H1 (cell line): ENCODE data around the gene CCL22. TPM values are rescaled to one million over a fixed set of nuclear protein-coding genes. Genes with fewer than 3 reads are reported as not detected.

ENCODE experiments used
- CTCF ChIA-PET: fragments of 300-600 bp; sonication (Branson Sonifier 250); formaldehyde crosslinking; loops from one replicate; lab custom pipeline; 2021; ENCODE audit not compliant: partially characterized antibody; lab: Charles Lee
- POLR2A ChIA-PET: fragments of 300-600 bp; sonication (Branson Sonifier 250); formaldehyde crosslinking; loops from one replicate; lab custom pipeline; 2021; ENCODE audit warnings: inconsistent platforms; ENCODE audit not compliant: partially characterized antibody; lab: Charles Lee
- DNase-seq, 2 experiments: peaks; one replicate each; pipeline versions ENCODE4 v3.0.0 to v3.0.0-alpha.2; 2010 to 2022; ENCODE audit warnings: low spot score in 2 of 2, low read depth in 1 of 2, mixed read lengths in 1 of 2
- FAIRE-seq: peaks from 2 replicates; lab custom pipeline; 2011; peaks lifted over from hg19 to GRCh38; lab: Jason Lieb, UNC
- H2AFZ ChIP-seq: 2 replicates; pipeline ENCODE4 v1.8.1; 2012; ENCODE audit warnings: low read length, inconsistent platforms
- H2AK5ac ChIP-seq: 2 replicates; pipeline ENCODE4 v1.6.1; 2013; ENCODE audit warnings: low read depth, low read length
- H2BK120ac ChIP-seq: replicated peaks from 2 replicates; pipeline ENCODE3; 2013; ENCODE audit warnings: low read depth, low read length, inconsistent platforms
- H2BK12ac ChIP-seq: 2 replicates; pipeline ENCODE4 v1.6.1; 2013; ENCODE audit warnings: low read depth, low read length
- H2BK15ac ChIP-seq: 2 replicates; pipeline ENCODE4 v1.6.1; 2013; ENCODE audit warnings: low read length
- H2BK20ac ChIP-seq: 2 replicates; pipeline ENCODE4 v1.6.1; 2013; ENCODE audit warnings: low read length
- H2BK5ac ChIP-seq: 2 replicates; pipeline ENCODE4 v1.6.1; 2013; ENCODE audit warnings: low read depth, low read length
- H3K14ac ChIP-seq: 2 replicates; pipeline ENCODE4 v1.6.1; 2013; ENCODE audit warnings: inconsistent platforms; ENCODE audit not compliant: insufficient read length
- H3K18ac ChIP-seq: 2 replicates; pipeline ENCODE4 v1.6.1; 2013; ENCODE audit warnings: low read length; ENCODE audit errors: extremely low read depth
- H3K23ac ChIP-seq: 2 replicates; pipeline ENCODE4 v1.6.1; 2013; ENCODE audit warnings: inconsistent platforms; ENCODE audit not compliant: insufficient read length
- H3K23me2 ChIP-seq: 2 replicates; pipeline ENCODE4 v1.6.1; 2013; ENCODE audit warnings: low read depth, low read length
- H3K27ac ChIP-seq: 2 replicates; pipeline ENCODE4 v1.6.1; 2011; ENCODE audit warnings: low read depth, low read length, inconsistent platforms
- H3K27me3 ChIP-seq, 4 experiments: replicated peaks in 1 of 4; 1 replicate in 1 of 4; 2 replicates in 3 of 4; pipeline versions ENCODE4 v1.6.1 to v1.8.1; 2011 to 2013; ENCODE audit warnings: low read length in 3 of 4, mild to moderate bottlenecking in 3 of 4, inconsistent platforms in 2 of 4, mixed read lengths in 2 of 4, moderate library complexity in 1 of 4; ENCODE audit not compliant: control insufficient read depth in 3 of 4, insufficient read depth in 3 of 4; ENCODE audit errors: extremely low read depth in 1 of 4
- H3K36me3 ChIP-seq, 4 experiments: 2 replicates each; pipeline versions ENCODE4 v1.6.1 to v1.8.1; 2011 to 2013; ENCODE audit warnings: mild to moderate bottlenecking in 4 of 4, low read length in 3 of 4, moderate library complexity in 2 of 4, control low read depth in 1 of 4, inconsistent platforms in 1 of 4; ENCODE audit not compliant: insufficient read depth in 4 of 4, control insufficient read depth in 2 of 4
- H3K4ac ChIP-seq: replicated peaks from 2 replicates; pipeline ENCODE3; 2013; ENCODE audit warnings: low read length, low read depth, mixed read lengths, inconsistent platforms; ENCODE audit not compliant: insufficient read length
- H3K4me1 ChIP-seq, 4 experiments: replicated peaks in 1 of 4; 1 replicate in 1 of 4; 2 replicates in 3 of 4; pipeline versions ENCODE4 v1.6.1 to v1.8.1; 2011 to 2013; ENCODE audit warnings: low read length in 3 of 4, inconsistent platforms in 2 of 4, mixed read lengths in 1 of 4; ENCODE audit not compliant: insufficient read depth in 4 of 4, control insufficient read depth in 3 of 4
- H3K4me2 ChIP-seq, 2 experiments: 2 replicates each; pipeline versions ENCODE4 v1.6.1 to v1.8.1; 2011 to 2013; ENCODE audit warnings: low read depth in 2 of 2, low read length in 2 of 2, control low read depth in 1 of 2, inconsistent platforms in 1 of 2, mild to moderate bottlenecking in 1 of 2; ENCODE audit not compliant: insufficient read depth in 1 of 2
- H3K4me3 ChIP-seq, 4 experiments: fragments of 200-600, 300-600 bp in 1 of 4; sonication (generic), shearing (Covaris generic), sonication (Bioruptor Twin) in 1 of 4; 2 replicates each; pipeline versions ENCODE4 v1.5.1 to v1.8.1; 2011 to 2016; ENCODE audit warnings: low read length in 4 of 4, low read depth in 3 of 4, control low read depth in 2 of 4, inconsistent platforms in 2 of 4, mild to moderate bottlenecking in 2 of 4, mixed read lengths in 1 of 4, moderate library complexity in 1 of 4; ENCODE audit not compliant: insufficient read depth in 2 of 4; ENCODE audit errors: extremely low read depth in 1 of 4
- H3K56ac ChIP-seq: replicated peaks from 2 replicates; pipeline ENCODE3; 2013; ENCODE audit warnings: low read depth, mild to moderate bottlenecking, mixed read lengths, low read length, inconsistent platforms; ENCODE audit not compliant: insufficient read length
- H3K79me1 ChIP-seq: 2 replicates; pipeline ENCODE4 v1.6.1; 2013; ENCODE audit warnings: low read depth, low read length, control low read depth
- H3K79me2 ChIP-seq, 2 experiments: 2 replicates each; pipeline versions ENCODE4 v1.6.1 to v1.8.1; 2012 to 2013; ENCODE audit warnings: low read length in 2 of 2, mild to moderate bottlenecking in 2 of 2, inconsistent platforms in 1 of 2; ENCODE audit not compliant: insufficient read depth in 2 of 2, control insufficient read depth in 1 of 2
- H3K9ac ChIP-seq, 4 experiments: replicated peaks in 1 of 4; 1 replicate in 1 of 4; 2 replicates in 3 of 4; pipeline versions ENCODE4 v1.6.1 to v1.8.1; 2011 to 2013; ENCODE audit warnings: low read depth in 3 of 4, low read length in 3 of 4, control low read depth in 2 of 4, mild to moderate bottlenecking in 2 of 4, moderate library complexity in 2 of 4, inconsistent platforms in 1 of 4; ENCODE audit errors: extremely low read depth in 1 of 4
- H3K9me3 ChIP-seq, 2 experiments: 2 replicates each; pipeline versions ENCODE4 v1.6.1 to v1.8.1; 2012 to 2013; ENCODE audit warnings: mild to moderate bottlenecking in 2 of 2, moderate library complexity in 2 of 2, control low read depth in 1 of 2, inconsistent platforms in 1 of 2, low read depth in 1 of 2, low read length in 1 of 2, mixed read lengths in 1 of 2; ENCODE audit not compliant: insufficient read depth in 2 of 2
- H4K20me1 ChIP-seq, 2 experiments: replicated peaks in 1 of 2; 2 replicates each; pipeline versions ENCODE3 to v1.8.1; 2011 to 2013; ENCODE audit warnings: inconsistent platforms in 2 of 2, low read length in 2 of 2, mild to moderate bottlenecking in 1 of 2; ENCODE audit not compliant: insufficient read depth in 2 of 2, control insufficient read depth in 1 of 2
- H4K5ac ChIP-seq: 2 replicates; pipeline ENCODE4 v1.6.1; 2013; ENCODE audit warnings: low read length, low read depth, mixed read lengths, inconsistent platforms; ENCODE audit not compliant: insufficient read length
- H4K8ac ChIP-seq: 2 replicates; pipeline ENCODE4 v1.8.0; 2013; ENCODE audit warnings: mild to moderate bottlenecking, moderate library complexity, low read length, inconsistent platforms; ENCODE audit not compliant: insufficient read depth; ENCODE audit errors: extremely low read depth
- H4K91ac ChIP-seq: replicated peaks from 2 replicates; pipeline ENCODE3; 2013; ENCODE audit warnings: low read length, mixed read lengths, inconsistent platforms; ENCODE audit not compliant: insufficient read length
- BRCA1 ChIP-seq: IDR thresholded peaks from 2 replicates; pipeline ENCODE4 v1.6.1; 2012; ENCODE audit warnings: low read depth, low read length, improper control_type of control experiment
- CEBPB ChIP-seq: IDR thresholded peaks from 2 replicates; pipeline ENCODE4 v1.6.1; 2012; ENCODE audit warnings: low read depth, low read length
- GTF2F1 ChIP-seq: IDR thresholded peaks from 2 replicates; pipeline ENCODE4 v1.6.1; 2012; ENCODE audit warnings: low read depth, low read length, improper control_type of control experiment, borderline replicate concordance
- HDAC2 ChIP-seq, 2 experiments: fragments of 300-600 bp in 1 of 2; sonication (generic) in 1 of 2; IDR thresholded peaks; 2 replicates each; pipeline ENCODE4 v1.6.1; 2011 to 2012; ENCODE audit warnings: low read depth in 2 of 2, low read length in 2 of 2, mild to moderate bottlenecking in 2 of 2, moderate library complexity in 2 of 2, borderline replicate concordance in 1 of 2, inconsistent platforms in 1 of 2
- JUN ChIP-seq: IDR thresholded peaks from 2 replicates; pipeline ENCODE4 v1.6.1; 2011; ENCODE audit warnings: low read depth, mild to moderate bottlenecking, improper control_type of control experiment, low read length
- JUND ChIP-seq: IDR thresholded peaks from 2 replicates; pipeline ENCODE4 v1.6.1; 2011; ENCODE audit warnings: mild to moderate bottlenecking, improper control_type of control experiment, low read length
- NRF1 ChIP-seq: IDR thresholded peaks from 2 replicates; pipeline ENCODE4 v1.6.1; 2011; ENCODE audit warnings: mild to moderate bottlenecking, low read depth, low read length, improper control_type of control experiment
- POLR2A ChIP-seq, 2 experiments: IDR thresholded peaks; 1 replicate in 1 of 2; 2 replicates in 1 of 2; pipeline ENCODE4 v1.6.1; 2011; ENCODE audit warnings: low read depth in 2 of 2, low read length in 2 of 2, mild to moderate bottlenecking in 2 of 2; ENCODE audit errors: control extremely low read depth in 1 of 2
- POU5F1 ChIP-seq: IDR thresholded peaks from 2 replicates; pipeline ENCODE4 v1.6.1; 2011; ENCODE audit warnings: low read depth, mild to moderate bottlenecking, low read length, moderate library complexity
- RBBP5 ChIP-seq: IDR thresholded peaks from 2 replicates; pipeline ENCODE4 v1.7.1; 2012; ENCODE audit warnings: low read depth, mild to moderate bottlenecking, inconsistent platforms, low read length, moderate library complexity, borderline replicate concordance
- RXRA ChIP-seq: IDR thresholded peaks from 2 replicates; pipeline ENCODE4 v1.6.1; 2011; ENCODE audit warnings: low read depth, mild to moderate bottlenecking, low read length, moderate library complexity; ENCODE audit not compliant: insufficient read depth
- SAP30 ChIP-seq: fragments of 300-600 bp; sonication (generic); IDR thresholded peaks from 2 replicates; pipeline ENCODE4 v1.7.1; 2012; ENCODE audit warnings: low read length, moderate library complexity, mild to moderate bottlenecking, inconsistent platforms; ENCODE audit not compliant: insufficient read depth, insufficient replicate concordance
- SP1 ChIP-seq: IDR thresholded peaks from 2 replicates; pipeline ENCODE4 v1.6.1; 2011; ENCODE audit warnings: low read depth, low read length
- SUZ12 ChIP-seq: fragments of 200-600 bp; sonication (generic); IDR thresholded peaks from 2 replicates; pipeline ENCODE4 v1.6.1; 2012; ENCODE audit warnings: mild to moderate bottlenecking, inconsistent platforms, low read length, moderate library complexity, mixed read lengths
- TAF7 ChIP-seq: optimal IDR thresholded peaks from 2 replicates; pipeline ENCODE3; 2011; ENCODE audit warnings: low read depth, mild to moderate bottlenecking, inconsistent platforms, low read length, moderate library complexity, borderline replicate concordance
- whole genome bisulfite sequencing, 2 experiments: shearing (Covaris generic) in 1 of 2; methylation state at CpG; one replicate each; pipeline versions ENCODE4 v1.1.6 to v1.1.7; 2013 to 2015; ENCODE audit warnings: low lambda C conversion rate in 2 of 2, mixed read lengths in 2 of 2, inconsistent platforms in 1 of 2, low coverage in 1 of 2, missing lambda C conversion rate in 1 of 2; ENCODE audit not compliant: insufficient replicate concordance in 2 of 2, insufficient coverage in 1 of 2, insufficient read length in 1 of 2; ENCODE audit errors: extremely low coverage in 1 of 2, missing lambda C conversion rate in 1 of 2; 5-methylcytosine and 5-hydroxymethylcytosine counted together
- polyA plus RNA-seq, 7 experiments: library from polyadenylated mRNA; depleted of rRNA in 3 of 7; stranded (reverse) in 5 of 7; unstranded in 2 of 7; fragments of >200 nt in 5 of 7; fragments of 200-250 nt in 2 of 7; gene quantifications; 1 replicate in 5 of 7; 2 replicates in 1 of 7; 4 replicates in 1 of 7; pipeline versions ENCODE4 v1.2.1 to v1.2.3, GENCODE V29; 2011 to 2013; ENCODE audit warnings: missing spikeins in 2 of 7, mixed read lengths in 2 of 7
- total RNA-seq: library from RNA; stranded (reverse); fragmentation: NEBNext Ultra II Directional; extraction: Animal tissue kit (Norgen Biotek cat#: 25700); gene quantifications from 2 replicates; pipeline ENCODE4 v1.2.1, GENCODE V29; 2021

The CCL22 gene
- total and polyA plus RNA-seq, 2 of the 8 experiments (the other 6 are each of a cell fraction or from before 2014, with no cell fraction given), result not detected

GRCh38 chr16:57352636-57353047 is 5.9 kb upstream of the CCL22 start:
- H3K4me1 ChIP-seq, result no peaks in the 10 kb centered on the region
- no peaks in the 10 kb centered on the region for H3K27me3 ChIP-seq
- no peak overlapping the region for H3K9ac ChIP-seq
- no peaks in the 10 kb centered on the region for H3K9me3 ChIP-seq
- no peak for TF ChIP-seq NRF1
- no peak for TF ChIP-seq CEBPB
- no peak for TF ChIP-seq POLR2A (IDR thresholded peaks at IDR 0.05; ENCODE audit: control extremely low read depth in 1 of 2, low read depth in 2 of 2, low read length in 2 of 2)
- TF ChIP-seq TAF7, result no peak
- no peak for TF ChIP-seq RXRA
- no peak for TF ChIP-seq HDAC2 (IDR thresholded peaks at IDR 0.05; ENCODE audit: borderline replicate concordance in 1 of 2, low read depth in 2 of 2, low read length in 2 of 2)
- no peak for TF ChIP-seq GTF2F1
- no peak for TF ChIP-seq BRCA1
- TF ChIP-seq RBBP5, result no peak
- no peak for TF ChIP-seq SP1
- no peak for TF ChIP-seq JUN
- no peak for TF ChIP-seq SAP30
- TF ChIP-seq POU5F1, result no peak
- TF ChIP-seq SUZ12, result no peak
- no peak for TF ChIP-seq JUND
- no peak overlapping the region for H2BK15ac ChIP-seq
- no peak overlapping the region for H4K91ac ChIP-seq
- H3K27ac ChIP-seq, result no peak overlapping the region
- H2BK20ac ChIP-seq, result no peak overlapping the region
- CTCF ChIA-PET, result interaction anchor here (2.2 kb wide), 1 partner anchor 64 kb away, joined by 8 read pairs; no protein-coding TSS in a partner anchor
- no peak overlapping the region for H3K4me3 ChIP-seq
- H3K56ac ChIP-seq, result no peak overlapping the region
- H3K79me1 ChIP-seq, result no peaks in the 10 kb centered on the region
- 78% methylated on average over 6 of the region's 6 CpGs; no CpG with 5 or more reads in 1 of the 2 experiments for WGBS, 2 experiments
- H3K36me3 ChIP-seq, result no peaks in the 10 kb centered on the region
- FAIRE-seq (no peak), DNase-seq (no peak)
- H2AFZ ChIP-seq, result no peak overlapping the region
- H2BK120ac ChIP-seq, result no peak overlapping the region
- no peak overlapping the region for H3K4ac ChIP-seq
- no peak overlapping the region for H4K5ac ChIP-seq
- POLR2A ChIA-PET, result no interaction called here
- no peak overlapping the region for H2BK12ac ChIP-seq
- H3K14ac ChIP-seq, result no peak overlapping the region
- H3K4me2 ChIP-seq, result no peak overlapping the region
- no peak overlapping the region for H3K18ac ChIP-seq
- no peaks in the 10 kb centered on the region; the same call in 1 of the 2 replicates for H3K23me2 ChIP-seq
- H2BK5ac ChIP-seq, result no peak overlapping the region
- no peak overlapping the region for H4K8ac ChIP-seq
- no peak overlapping the region for H2AK5ac ChIP-seq
- no peaks in the 10 kb centered on the region for H3K79me2 ChIP-seq
- H3K23ac ChIP-seq, result no peak overlapping the region
- no peaks in the 10 kb centered on the region for H4K20me1 ChIP-seq
